LNCAP (cell line): ENCODE data around the gene CDH15.

Experiments used
- TF ChIP-seq, protein P1 (sequence below): fragments of 450-650 bp; IDR thresholded peaks from 2 replicates; pipeline ENCODE4 v1.5.1; 2017; ENCODE audit warnings: mild to moderate bottlenecking

CDH15 gene, protein sequence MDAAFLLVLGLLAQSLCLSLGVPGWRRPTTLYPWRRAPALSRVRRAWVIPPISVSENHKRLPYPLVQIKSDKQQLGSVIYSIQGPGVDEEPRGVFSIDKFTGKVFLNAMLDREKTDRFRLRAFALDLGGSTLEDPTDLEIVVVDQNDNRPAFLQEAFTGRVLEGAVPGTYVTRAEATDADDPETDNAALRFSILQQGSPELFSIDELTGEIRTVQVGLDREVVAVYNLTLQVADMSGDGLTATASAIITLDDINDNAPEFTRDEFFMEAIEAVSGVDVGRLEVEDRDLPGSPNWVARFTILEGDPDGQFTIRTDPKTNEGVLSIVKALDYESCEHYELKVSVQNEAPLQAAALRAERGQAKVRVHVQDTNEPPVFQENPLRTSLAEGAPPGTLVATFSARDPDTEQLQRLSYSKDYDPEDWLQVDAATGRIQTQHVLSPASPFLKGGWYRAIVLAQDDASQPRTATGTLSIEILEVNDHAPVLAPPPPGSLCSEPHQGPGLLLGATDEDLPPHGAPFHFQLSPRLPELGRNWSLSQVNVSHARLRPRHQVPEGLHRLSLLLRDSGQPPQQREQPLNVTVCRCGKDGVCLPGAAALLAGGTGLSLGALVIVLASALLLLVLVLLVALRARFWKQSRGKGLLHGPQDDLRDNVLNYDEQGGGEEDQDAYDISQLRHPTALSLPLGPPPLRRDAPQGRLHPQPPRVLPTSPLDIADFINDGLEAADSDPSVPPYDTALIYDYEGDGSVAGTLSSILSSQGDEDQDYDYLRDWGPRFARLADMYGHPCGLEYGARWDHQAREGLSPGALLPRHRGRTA

DNA sequence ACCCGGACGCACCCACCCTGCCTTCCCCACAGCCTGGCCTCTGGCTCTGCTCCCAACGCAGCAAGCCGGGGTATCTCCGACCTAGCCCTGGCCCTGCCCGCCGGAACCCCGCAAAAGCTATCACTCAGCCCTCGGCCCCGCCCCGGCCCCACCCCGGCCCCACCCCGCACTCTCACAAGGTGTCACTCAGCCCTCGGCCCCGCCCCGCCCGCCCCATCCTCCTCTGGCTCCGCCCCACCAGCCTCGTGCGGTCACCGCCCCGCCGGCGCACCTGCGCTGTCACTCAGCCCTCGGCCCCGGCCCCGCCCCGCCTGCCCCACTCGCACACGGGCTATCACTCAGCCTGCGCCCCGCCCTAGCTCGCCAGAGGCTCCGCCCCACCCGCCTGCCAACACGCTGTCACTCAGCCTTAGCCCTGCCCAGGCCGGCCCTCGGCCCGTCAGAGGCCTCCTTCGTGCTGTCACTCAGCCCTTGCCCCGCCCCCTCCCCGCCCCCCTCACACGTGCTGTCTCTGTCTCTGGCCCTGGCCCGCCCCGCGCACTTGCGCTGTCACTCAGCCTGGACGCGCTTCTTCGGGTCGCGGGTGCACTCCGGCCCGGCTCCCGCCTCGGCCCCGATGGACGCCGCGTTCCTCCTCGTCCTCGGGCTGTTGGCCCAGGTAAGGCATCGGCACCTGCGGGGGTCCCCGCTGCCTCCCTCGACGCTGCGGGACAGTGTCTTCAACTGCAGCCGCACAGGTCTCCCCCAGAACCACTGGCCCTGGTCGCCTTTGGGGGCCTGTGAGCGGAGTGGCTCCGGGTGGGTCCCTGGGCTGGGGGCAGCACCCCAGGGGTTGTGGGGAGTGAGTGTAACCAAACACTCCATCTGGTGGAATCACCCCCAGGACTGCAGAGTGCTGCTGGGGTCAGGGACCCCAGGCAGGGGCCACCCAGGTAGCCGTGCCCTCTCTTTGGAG, at the start of gene CDH15:
TSS of gene CDH15 (plus strand) at position 533 of the 955 bp plus-strand sequence. CDS start at position 617, 84 bp downstream.
- TF ChIP-seq, protein P1, sequence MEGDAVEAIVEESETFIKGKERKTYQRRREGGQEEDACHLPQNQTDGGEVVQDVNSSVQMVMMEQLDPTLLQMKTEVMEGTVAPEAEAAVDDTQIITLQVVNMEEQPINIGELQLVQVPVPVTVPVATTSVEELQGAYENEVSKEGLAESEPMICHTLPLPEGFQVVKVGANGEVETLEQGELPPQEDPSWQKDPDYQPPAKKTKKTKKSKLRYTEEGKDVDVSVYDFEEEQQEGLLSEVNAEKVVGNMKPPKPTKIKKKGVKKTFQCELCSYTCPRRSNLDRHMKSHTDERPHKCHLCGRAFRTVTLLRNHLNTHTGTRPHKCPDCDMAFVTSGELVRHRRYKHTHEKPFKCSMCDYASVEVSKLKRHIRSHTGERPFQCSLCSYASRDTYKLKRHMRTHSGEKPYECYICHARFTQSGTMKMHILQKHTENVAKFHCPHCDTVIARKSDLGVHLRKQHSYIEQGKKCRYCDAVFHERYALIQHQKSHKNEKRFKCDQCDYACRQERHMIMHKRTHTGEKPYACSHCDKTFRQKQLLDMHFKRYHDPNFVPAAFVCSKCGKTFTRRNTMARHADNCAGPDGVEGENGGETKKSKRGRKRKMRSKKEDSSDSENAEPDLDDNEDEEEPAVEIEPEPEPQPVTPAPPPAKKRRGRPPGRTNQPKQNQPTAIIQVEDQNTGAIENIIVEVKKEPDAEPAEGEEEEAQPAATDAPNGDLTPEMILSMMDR: no peak

DNA sequence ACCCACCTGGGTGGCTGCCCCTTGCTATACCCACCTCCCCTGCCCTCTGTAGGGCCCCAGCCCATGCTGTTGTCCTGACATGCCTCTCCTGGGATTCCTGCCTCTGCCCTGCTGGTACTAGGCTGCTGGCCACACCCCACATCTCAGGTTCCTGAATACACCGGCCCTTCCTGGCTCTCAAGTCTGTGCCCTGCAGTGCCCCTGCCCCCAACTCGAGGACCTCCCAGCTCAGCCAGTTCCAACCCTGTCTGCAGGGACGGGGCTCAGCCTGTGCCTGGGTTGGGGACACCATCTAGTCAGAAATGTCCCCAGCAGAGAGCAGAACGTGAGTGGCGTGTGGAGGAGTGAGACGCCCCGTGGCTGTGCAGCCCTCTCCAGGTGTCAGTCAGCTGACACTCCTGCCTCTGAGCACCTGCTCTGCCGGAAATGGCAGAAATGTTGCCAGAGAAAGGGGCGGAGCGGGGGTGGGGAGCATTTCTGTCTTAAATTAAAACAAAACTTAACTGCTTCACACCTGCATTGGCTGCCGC, 49.2 kb upstream of the CDH15 start:
- TF ChIP-seq, protein P1: no peak

DNA sequence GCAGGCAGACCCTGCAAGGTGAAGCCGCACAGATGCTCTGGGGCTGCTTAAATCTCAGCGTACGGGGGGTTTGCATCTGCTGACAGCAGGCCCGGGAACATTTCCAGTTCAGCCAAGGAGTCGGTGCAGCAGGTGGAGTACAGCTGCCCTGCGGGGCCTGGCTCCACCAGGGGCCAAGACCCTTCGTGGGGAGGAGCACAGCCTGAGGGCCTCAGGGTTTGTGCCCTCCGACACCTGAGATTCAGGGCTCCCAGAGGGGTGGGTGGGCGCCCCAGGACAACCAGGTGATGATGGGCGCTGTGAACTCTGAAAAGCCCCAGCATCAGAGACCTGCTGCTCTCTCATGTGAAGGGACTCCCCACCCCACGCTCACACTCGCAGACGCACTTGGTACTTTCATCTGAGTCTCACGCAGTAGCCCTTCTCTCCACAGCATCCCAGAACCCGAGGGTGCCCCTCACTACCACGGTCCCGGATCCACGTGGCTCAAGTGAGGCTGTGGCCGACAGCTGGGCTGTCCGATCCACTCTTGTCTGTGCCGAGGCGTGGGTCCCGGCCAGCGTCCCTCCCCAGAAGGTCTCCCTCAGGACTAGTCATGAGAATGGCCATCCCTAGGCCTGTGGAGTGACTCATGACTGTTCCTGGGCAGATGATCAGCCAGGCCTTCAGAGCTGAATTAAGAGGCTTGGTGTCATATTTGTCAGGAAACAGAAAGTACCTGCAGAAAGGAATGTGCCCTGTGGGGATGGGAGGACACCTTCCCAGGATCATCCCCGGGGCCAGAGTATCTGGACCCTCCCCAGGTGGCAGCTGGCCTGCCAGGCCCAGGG, 48.3 kb upstream of the CDH15 start:
- TF ChIP-seq, protein P1: no peak

DNA sequence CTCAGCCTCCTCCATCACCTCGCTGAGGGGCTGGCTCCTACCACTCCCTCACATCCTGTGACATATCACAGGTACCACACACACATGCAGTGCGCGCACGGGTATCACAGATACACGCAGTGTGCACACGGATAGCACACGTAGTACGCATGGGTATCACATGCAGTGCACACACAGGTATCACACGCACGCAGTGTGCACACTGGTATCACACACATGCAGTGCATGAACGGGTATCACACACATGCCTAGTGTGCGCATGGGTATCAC, 47.8 kb upstream of the CDH15 start:
- TF ChIP-seq, protein P1: no peak

DNA sequence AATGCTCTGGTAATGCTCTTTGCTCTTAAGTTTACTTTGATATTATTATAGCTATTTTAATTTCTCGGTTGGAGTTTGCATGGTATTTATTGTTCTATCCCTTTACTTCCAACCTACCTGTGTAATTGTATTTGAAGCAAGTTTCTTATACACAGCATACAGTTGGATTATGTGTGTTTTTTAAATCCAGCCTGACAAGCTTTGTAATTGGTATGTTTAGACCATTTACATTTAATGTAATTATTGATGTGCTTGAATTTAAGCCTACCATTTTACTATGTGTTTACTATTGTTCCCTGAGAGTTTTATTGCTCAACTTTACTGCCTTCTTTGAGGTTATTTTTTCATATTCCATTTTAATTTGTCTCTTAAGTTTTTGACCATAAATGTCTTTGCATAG, 42.2 kb upstream of the CDH15 start:
- TF ChIP-seq, protein P1: no peak

DNA sequence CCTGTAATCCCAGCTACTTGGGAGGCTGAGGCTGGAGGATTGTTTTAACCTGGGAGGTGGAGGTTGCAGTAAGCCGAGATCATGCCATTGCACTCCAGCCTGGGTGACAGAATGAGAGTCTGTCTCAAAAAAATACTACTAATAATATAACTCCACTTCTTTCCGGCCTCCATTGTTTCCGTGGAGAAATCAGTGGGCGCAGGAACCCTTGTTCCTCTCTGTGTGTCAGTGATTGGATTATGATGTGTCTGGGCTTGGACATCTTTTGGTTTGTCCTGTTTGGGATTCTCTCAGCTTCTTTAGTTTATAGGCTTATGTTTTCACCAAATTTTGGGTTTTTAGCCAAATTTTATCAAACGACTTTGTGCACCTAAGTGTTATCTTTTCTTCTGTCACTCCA, 41.1 kb upstream of the CDH15 start:
- TF ChIP-seq, protein P1: no peak
